GM12878 (cell line): ENCODE measurements around the gene NPAS3. TPM values are rescaled to one million over a fixed set of nuclear protein-coding genes. Genes with fewer than 3 reads are reported as not detected.

Experiments
- ATAC-seq: fragments of 200-7000 bp; cut with Tn5 transposase; 3 replicates; pipeline ENCODE4 v1.9.1; 2020; ENCODE audit warnings: mild to moderate bottlenecking, moderate library complexity
- BruUV-seq: library from RNA; stranded (reverse); fragments of 400-500 nt; replicated peaks from 2 replicates; lab custom pipeline; 2021; lab: Mats Ljungman, UMichigan
- CTCF ChIA-PET: fragments of 300-600 bp; sonication (Branson Sonifier 250); formaldehyde crosslinking; extraction: SDS; loops from one replicate; lab custom pipeline; 2021; ENCODE audit warnings: inconsistent platforms; lab: Yijun Ruan, JAX
- POLR2A ChIA-PET: fragments of 350-600 bp; formaldehyde crosslinking; extraction: SDS; loops from one replicate; lab custom pipeline; 2021; ENCODE audit warnings: inconsistent platforms; lab: Charles Lee
- RAD21 ChIA-PET: fragments of 300-600 bp; sonication (Branson Sonifier 250); formaldehyde crosslinking; loops from one replicate; lab custom pipeline; 2023; ENCODE audit warnings: antibody characterized with exemption; ENCODE audit not compliant: unreplicated experiment; lab: Charles Lee
- SMC1A ChIA-PET: fragments of 300-600 bp; sonication (Branson Sonifier 250); formaldehyde crosslinking; loops from one replicate; lab custom pipeline; 2023; ENCODE audit not compliant: unreplicated experiment, uncharacterized antibody; lab: Charles Lee
- DNase-seq: peaks from one replicate; pipeline ENCODE4 v3.0.0-alpha.2; 2011; ENCODE audit warnings: low read depth, low spot score
- FAIRE-seq: peaks from 3 replicates; lab custom pipeline; 2011; peaks lifted over from hg19 to GRCh38; lab: Jason Lieb, UNC
- H2AFZ ChIP-seq: 2 replicates; pipeline ENCODE4 v1.6.0; 2011; ENCODE audit warnings: low read depth, low read length, control low read depth; ENCODE audit not compliant: control insufficient read depth
- H3K27ac ChIP-seq: 2 replicates; pipeline ENCODE4 v1.5.1; 2011; ENCODE audit warnings: control low read depth; ENCODE audit not compliant: control insufficient read depth, insufficient read depth
- H3K27me3 ChIP-seq, 2 experiments: replicated peaks in 1 of 2; 2 replicates each; pipeline versions ENCODE4 v1.6.0 to v1.6.1; 2011; ENCODE audit warnings: low read length in 1 of 2; ENCODE audit not compliant: control insufficient read depth in 2 of 2, insufficient read depth in 2 of 2
- H3K36me3 ChIP-seq, 2 experiments: 2 replicates each; pipeline ENCODE4 v1.5.1; 2011; ENCODE audit warnings: low read length in 1 of 2; ENCODE audit not compliant: control insufficient read depth in 2 of 2, insufficient read depth in 2 of 2
- H3K4me1 ChIP-seq: 2 replicates; pipeline ENCODE4 v1.6.1; 2011; ENCODE audit warnings: mild to moderate bottlenecking, low read length, moderate library complexity, mixed read lengths; ENCODE audit not compliant: control insufficient read depth, insufficient read depth
- H3K4me2 ChIP-seq: 2 replicates; pipeline ENCODE4 v1.6.0; 2011; ENCODE audit warnings: control low read depth; ENCODE audit not compliant: control insufficient read depth, insufficient read depth
- H3K4me3 ChIP-seq: fragments of 200-600 bp; sonication (generic); 2 replicates; pipeline ENCODE4 v1.5.1; 2016
- H3K79me2 ChIP-seq: 2 replicates; pipeline ENCODE4 v1.6.0; 2011; ENCODE audit warnings: low read length; ENCODE audit not compliant: control insufficient read depth, insufficient read depth
- H3K9ac ChIP-seq: 2 replicates; pipeline ENCODE4 v1.8.0; 2011; ENCODE audit warnings: low read length, control low read depth, mixed read lengths; ENCODE audit not compliant: control insufficient read depth, insufficient read depth
- H3K9me3 ChIP-seq: replicated peaks from 3 replicates; pipeline ENCODE4 v1.5.1; 2011; ENCODE audit warnings: mild to moderate bottlenecking, low read length; ENCODE audit not compliant: control insufficient read depth, insufficient read depth
- H4K20me1 ChIP-seq: 2 replicates; pipeline ENCODE4 v1.6.0; 2011; ENCODE audit not compliant: control insufficient read depth, insufficient read depth
- ATF7 ChIP-seq: fragments of 450-650 bp; IDR thresholded peaks from 2 replicates; pipeline ENCODE4 v1.6.1; 2016; ENCODE audit warnings: low read depth, mild to moderate bottlenecking
- HCFC1 ChIP-seq: fragments of 150-350 bp; IDR thresholded peaks from 2 replicates; pipeline ENCODE4 v1.6.1; 2014; ENCODE audit warnings: low read length
- IRF4 ChIP-seq: IDR thresholded peaks from 2 replicates; pipeline ENCODE4 v1.6.1; 2011; ENCODE audit warnings: low read depth, low read length
- JUNB ChIP-seq: IDR thresholded peaks from 2 replicates; pipeline ENCODE4 v1.6.1; 2016; ENCODE audit warnings: antibody characterized with exemption, mild to moderate bottlenecking
- MXI1 ChIP-seq: fragments of 150-350 bp; IDR thresholded peaks from 2 replicates; pipeline ENCODE4 v1.6.1; 2011; ENCODE audit warnings: low read depth, mild to moderate bottlenecking, inconsistent platforms, low read length, improper control_type of control experiment
- MYB ChIP-seq: fragments of 150-350 bp; IDR thresholded peaks from 2 replicates; pipeline ENCODE4 v1.6.1; 2014; ENCODE audit warnings: mild to moderate bottlenecking, low read depth, low read length, borderline replicate concordance
- PAX5 ChIP-seq: IDR thresholded peaks from 2 replicates; pipeline ENCODE4 v1.6.1; 2011; ENCODE audit warnings: low read depth, low read length, borderline replicate concordance
- POU2F2 ChIP-seq: IDR thresholded peaks from 3 replicates; pipeline ENCODE4 v1.6.1; 2011; ENCODE audit warnings: low read depth, mild to moderate bottlenecking, low read length, borderline replicate concordance
- RUNX3 ChIP-seq: IDR thresholded peaks from 2 replicates; pipeline ENCODE4 v1.6.1; 2012; ENCODE audit warnings: low read length, inconsistent platforms
- STAT3 ChIP-seq: IDR thresholded peaks from 2 replicates; pipeline ENCODE4 v1.6.1; 2011; ENCODE audit warnings: low read depth, low read length, improper control_type of control experiment
- SUPT20H ChIP-seq: IDR thresholded peaks from 2 replicates; pipeline ENCODE4 v1.6.1; 2011; ENCODE audit warnings: low read depth, mild to moderate bottlenecking, low read length, moderate library complexity, borderline replicate concordance; ENCODE audit not compliant: control insufficient read depth
- TARDBP ChIP-seq: IDR thresholded peaks from 2 replicates; pipeline ENCODE4 v1.6.1; 2016; ENCODE audit warnings: borderline replicate concordance
- TBL1XR1 ChIP-seq: IDR thresholded peaks from 2 replicates; pipeline ENCODE4 v1.6.1; 2012; ENCODE audit warnings: low read depth, low read length, improper control_type of control experiment
- YBX1 ChIP-seq: fragments of 450-650 bp; IDR thresholded peaks from 2 replicates; pipeline ENCODE4 v1.6.1; 2016; ENCODE audit warnings: antibody characterized with exemption
- WGBS: methylation state at CpG from one replicate; pipeline ENCODE4 v1.1.6; 2016; ENCODE audit warnings: low lambda C conversion rate; ENCODE audit not compliant: insufficient replicate concordance, insufficient coverage; ENCODE audit errors: missing lambda C conversion rate; 5-methylcytosine and 5-hydroxymethylcytosine counted together
- in situ Hi-C: fragments of 300-500 bp; cut with MboI; formaldehyde crosslinking; loops from 9 replicates; pipeline ENCODE4 v1.14.3; 2018; ENCODE audit warnings: mixed read lengths
- intact Hi-C: fragments of 100-400 bp; cut with micrococcal nuclease; formaldehyde crosslinking; loops from one replicate; pipeline ENCODE4 v1.14.2; 2022; ENCODE audit not compliant: unreplicated experiment
- polyA plus RNA-seq, 11 experiments: library from polyadenylated mRNA; depleted of rRNA in 4 of 11; unstranded in 6 of 11; stranded (reverse) in 5 of 11; fragments of >200 nt; fragmentation: Nextera tagmentation in 4 of 11; fragmentation: Illumina TruSeq in 1 of 11; extraction: Ambion mirVana in 4 of 11; extraction: Trizol in 1 of 11; gene quantifications; 1 replicate in 1 of 11; 2 replicates in 10 of 11; pipeline versions ENCODE4 v1.2.1 to v1.2.3, GENCODE V29; 2011 to 2016; ENCODE audit warnings: inconsistent platforms in 2 of 11, missing spikeins in 2 of 11, low read depth in 1 of 11
- total RNA-seq, 4 experiments: library from RNA; depleted of rRNA in 3 of 4; stranded (reverse); fragments of >200 nt in 3 of 4; fragmentation: Illumina TruSeq in 1 of 4; extraction: Trizol in 1 of 4; gene quantifications; 2 replicates each; pipeline versions ENCODE4 v1.2.1 to v1.2.3, GENCODE V29; 2013 to 2021
- TF ChIP-seq, protein P1 (sequence below): IDR thresholded peaks from 2 replicates; pipeline ENCODE4 v1.6.1; 2012; ENCODE audit warnings: low read depth, low read length, improper control_type of control experiment
- TF ChIP-seq, protein P2 (sequence below): fragments of 450-650 bp; IDR thresholded peaks from 2 replicates; pipeline ENCODE4 v1.6.1; 2016; ENCODE audit warnings: mild to moderate bottlenecking
- TF ChIP-seq, protein P3 (sequence below): fragments of 450-650 bp; IDR thresholded peaks from 2 replicates; pipeline ENCODE4 v1.6.1; 2018; ENCODE audit warnings: mild to moderate bottlenecking, low read depth, moderate library complexity; ENCODE audit not compliant: partially characterized antibody

The NPAS3 gene
- total and polyA plus RNA-seq, 10 of the 15 experiments (the other 5 are each of a cell fraction or from before 2014, with no cell fraction given), result under 0.01 to 2.7 (median 0.03) TPM; not detected in 6

GRCh38 chr14:33219957-33220356, 281.3 kb downstream of the NPAS3 start (continued):
- TF ChIP-seq, protein P1, sequence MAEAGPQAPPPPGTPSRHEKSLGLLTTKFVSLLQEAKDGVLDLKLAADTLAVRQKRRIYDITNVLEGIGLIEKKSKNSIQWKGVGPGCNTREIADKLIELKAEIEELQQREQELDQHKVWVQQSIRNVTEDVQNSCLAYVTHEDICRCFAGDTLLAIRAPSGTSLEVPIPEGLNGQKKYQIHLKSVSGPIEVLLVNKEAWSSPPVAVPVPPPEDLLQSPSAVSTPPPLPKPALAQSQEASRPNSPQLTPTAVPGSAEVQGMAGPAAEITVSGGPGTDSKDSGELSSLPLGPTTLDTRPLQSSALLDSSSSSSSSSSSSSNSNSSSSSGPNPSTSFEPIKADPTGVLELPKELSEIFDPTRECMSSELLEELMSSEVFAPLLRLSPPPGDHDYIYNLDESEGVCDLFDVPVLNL, result no peak
- TF ChIP-seq HCFC1 (no peak), RUNX3 (no peak), SUPT20H (no peak), IRF4 (no peak), TBL1XR1 (no peak), MYB (no peak)
- TF ChIP-seq, protein P2, sequence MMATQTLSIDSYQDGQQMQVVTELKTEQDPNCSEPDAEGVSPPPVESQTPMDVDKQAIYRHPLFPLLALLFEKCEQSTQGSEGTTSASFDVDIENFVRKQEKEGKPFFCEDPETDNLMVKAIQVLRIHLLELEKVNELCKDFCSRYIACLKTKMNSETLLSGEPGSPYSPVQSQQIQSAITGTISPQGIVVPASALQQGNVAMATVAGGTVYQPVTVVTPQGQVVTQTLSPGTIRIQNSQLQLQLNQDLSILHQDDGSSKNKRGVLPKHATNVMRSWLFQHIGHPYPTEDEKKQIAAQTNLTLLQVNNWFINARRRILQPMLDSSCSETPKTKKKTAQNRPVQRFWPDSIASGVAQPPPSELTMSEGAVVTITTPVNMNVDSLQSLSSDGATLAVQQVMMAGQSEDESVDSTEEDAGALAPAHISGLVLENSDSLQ, result no peak

DNA sequence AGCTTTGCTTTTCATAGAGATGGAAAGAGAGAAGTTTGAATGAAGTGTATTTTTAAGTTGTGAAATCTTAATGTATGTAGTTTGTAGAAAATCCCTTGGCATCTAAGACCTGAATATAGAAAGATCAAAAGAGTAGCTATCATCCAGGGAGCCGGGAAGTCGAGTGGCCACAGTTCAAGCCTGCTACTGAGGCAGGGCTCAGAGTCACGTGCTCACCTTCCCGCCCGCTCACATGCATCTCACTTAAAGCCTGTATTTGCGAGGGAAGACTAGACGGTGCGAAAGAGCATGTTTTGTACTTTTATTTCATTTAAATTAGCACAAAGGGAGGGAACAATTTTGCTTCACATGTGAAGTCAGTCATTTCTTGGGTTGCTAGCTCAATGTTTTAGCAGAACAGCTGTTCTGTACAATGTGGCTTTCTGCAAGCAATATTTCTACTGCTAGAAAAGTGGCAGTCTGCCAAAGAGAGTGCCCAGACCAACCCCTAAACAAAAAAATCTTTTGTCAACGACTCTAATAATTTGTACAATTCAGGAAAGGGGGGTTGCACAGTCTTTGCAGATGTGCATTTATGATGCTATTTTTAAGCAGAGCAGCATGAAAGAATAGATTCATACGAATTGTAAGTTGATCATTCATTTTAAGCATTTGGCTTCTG, 290.7 kb downstream of the NPAS3 start:
- 44% methylated on average over 10 of the region's 10 CpGs for WGBS
- intact Hi-C loops, result no loop called here
- H3K27ac ChIP-seq, result no peak overlapping the region
- no peak overlapping the region for H3K9ac ChIP-seq
- H2AFZ ChIP-seq, result no peak overlapping the region
- no peaks in the 10 kb centered on the region for H3K9me3 ChIP-seq
- no peak for FAIRE-seq
- H3K79me2 ChIP-seq, result no peaks in the 10 kb centered on the region
- ATAC-seq, result no peak
- H3K4me1 ChIP-seq, result no peaks in the 10 kb centered on the region
- no peak overlapping the region for H3K4me2 ChIP-seq
- ChIA-PET CTCF (no interaction called here), SMC1A (no interaction called here), POLR2A (no interaction called here), RAD21 (no interaction called here)
- in situ Hi-C loops, result no loop called here
- BruUV-seq, result no TSS peak
- H3K4me3 ChIP-seq, result no peak overlapping the region
- no peaks in the 10 kb centered on the region for H4K20me1 ChIP-seq
- DNase-seq, result no peak
- no peaks in the 10 kb centered on the region for H3K36me3 ChIP-seq
- H3K27me3 ChIP-seq, result no peaks in the 10 kb centered on the region
- TF ChIP-seq TARDBP (no peak), PAX5 (no peak), STAT3 (no peak), POU2F2 (no peak), MXI1 (no peak), JUNB (no peak), ATF7 (no peak), YBX1 (no peak)
- TF ChIP-seq, protein P3, sequence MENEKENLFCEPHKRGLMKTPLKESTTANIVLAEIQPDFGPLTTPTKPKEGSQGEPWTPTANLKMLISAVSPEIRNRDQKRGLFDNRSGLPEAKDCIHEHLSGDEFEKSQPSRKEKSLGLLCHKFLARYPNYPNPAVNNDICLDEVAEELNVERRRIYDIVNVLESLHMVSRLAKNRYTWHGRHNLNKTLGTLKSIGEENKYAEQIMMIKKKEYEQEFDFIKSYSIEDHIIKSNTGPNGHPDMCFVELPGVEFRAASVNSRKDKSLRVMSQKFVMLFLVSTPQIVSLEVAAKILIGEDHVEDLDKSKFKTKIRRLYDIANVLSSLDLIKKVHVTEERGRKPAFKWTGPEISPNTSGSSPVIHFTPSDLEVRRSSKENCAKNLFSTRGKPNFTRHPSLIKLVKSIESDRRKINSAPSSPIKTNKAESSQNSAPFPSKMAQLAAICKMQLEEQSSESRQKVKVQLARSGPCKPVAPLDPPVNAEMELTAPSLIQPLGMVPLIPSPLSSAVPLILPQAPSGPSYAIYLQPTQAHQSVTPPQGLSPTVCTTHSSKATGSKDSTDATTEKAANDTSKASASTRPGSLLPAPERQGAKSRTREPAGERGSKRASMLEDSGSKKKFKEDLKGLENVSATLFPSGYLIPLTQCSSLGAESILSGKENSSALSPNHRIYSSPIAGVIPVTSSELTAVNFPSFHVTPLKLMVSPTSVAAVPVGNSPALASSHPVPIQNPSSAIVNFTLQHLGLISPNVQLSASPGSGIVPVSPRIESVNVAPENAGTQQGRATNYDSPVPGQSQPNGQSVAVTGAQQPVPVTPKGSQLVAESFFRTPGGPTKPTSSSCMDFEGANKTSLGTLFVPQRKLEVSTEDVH, result no peak
- TF ChIP-seq, protein P1, result no peak
